Nephron (organoid): Measurements from ENCODE around the gene PAGE1.
"Not testable (repeated sequence)": the region's sequence is repeated elsewhere in the genome, so short reads cannot be mapped to it uniquely, and the experiment has no call there.

Experiments
- H3K27ac Mint-ChIP-seq, 3 experiments: 2 replicates each; pipeline ENCODE4 v1.8.0; 2020; ENCODE audit warnings: mixed read lengths in 3 of 3, mild to moderate bottlenecking in 2 of 3, moderate library complexity in 1 of 3
- H3K27me3 Mint-ChIP-seq: 2 replicates; pipeline ENCODE4 v1.8.0; 2021; ENCODE audit warnings: low read depth, mild to moderate bottlenecking, moderate library complexity, mixed read lengths
- H3K36me3 Mint-ChIP-seq: 2 replicates; pipeline ENCODE4 v1.8.0; 2020; ENCODE audit warnings: low read depth, mixed read lengths
- H3K4me1 Mint-ChIP-seq: 2 replicates; pipeline ENCODE4 v1.8.0; 2020; ENCODE audit warnings: mixed read lengths
- H3K4me3 Mint-ChIP-seq, 3 experiments: 2 replicates each; pipeline ENCODE4 v1.8.0; 2020; ENCODE audit warnings: mild to moderate bottlenecking in 3 of 3, mixed read lengths in 3 of 3, moderate library complexity in 2 of 3
- H3K9me3 Mint-ChIP-seq: 2 replicates; pipeline ENCODE4 v1.8.0; 2020; ENCODE audit warnings: mixed read lengths
- CTCF ChIP-seq, 3 experiments: fragments of 200-600 bp; sonication (generic); IDR thresholded peaks; one replicate each; pipeline ENCODE4 v1.5.0; 2021; ENCODE audit warnings: antibody characterized with exemption in 3 of 3; ENCODE audit not compliant: unreplicated experiment in 3 of 3

PAGE1 gene

GRCh38 chrX:49695276-49696180, at the start of gene PAGE1:
Gene PAGE1, minus strand, starts transcription at chrX:49695984. Its CDS starts 1,214 bp downstream, at chrX:49694770.
- Mint-ChIP-seq H3K4me1 (no peaks in the 10 kb centered on the region), H3K9me3 (peaks cover 13% of the 10 kb centered on the region), H3K36me3 (no peaks in the 10 kb centered on the region), H3K27me3 (peaks cover 3% of the 10 kb centered on the region), H3K27ac (no peak within 1 kb of the TSS), H3K4me3 (no peak within 1 kb of the TSS)
- no peak for TF ChIP-seq CTCF (IDR thresholded peaks at IDR 0.05; ENCODE audit: unreplicated experiment in 3 of 3)

GRCh38 chrX:49741501-49741900, 45.7 kb upstream of the PAGE1 start:
- H3K4me1 Mint-ChIP-seq, H3K4me3 Mint-ChIP-seq, H3K27me3 Mint-ChIP-seq, H3K27ac Mint-ChIP-seq, H3K9me3 Mint-ChIP-seq, H3K36me3 Mint-ChIP-seq: not testable (repeated sequence)

GRCh38 chrX:49727847-49728246, 32.1 kb upstream of the PAGE1 start:
- Mint-ChIP-seq H3K27me3 (no peaks in the 10 kb centered on the region), H3K4me1 (no peaks in the 10 kb centered on the region), H3K4me3 (no peak overlapping the region), H3K27ac (no peak overlapping the region), H3K9me3 (peaks cover 15% of the 10 kb centered on the region), H3K36me3 (no peaks in the 10 kb centered on the region)
- TF ChIP-seq CTCF (IDR thresholded peaks at IDR 0.05; ENCODE audit: unreplicated experiment in 3 of 3) = no peak

GRCh38 chrX:49726966-49727365, 31.2 kb upstream of the PAGE1 start:
- Mint-ChIP-seq H3K4me1 (no peaks in the 10 kb centered on the region), H3K27me3 (no peaks in the 10 kb centered on the region), H3K36me3 (no peaks in the 10 kb centered on the region), H3K4me3 (no peak overlapping the region), H3K27ac (no peak overlapping the region), H3K9me3 (peaks cover 15% of the 10 kb centered on the region)
- no peak for TF ChIP-seq CTCF (IDR thresholded peaks at IDR 0.05; ENCODE audit: unreplicated experiment in 3 of 3)

GRCh38 chrX:49725923-49726904, 30.4 kb upstream of the PAGE1 start:
- no peaks in the 10 kb centered on the region for H3K4me1 Mint-ChIP-seq
- H3K9me3 Mint-ChIP-seq = peaks cover 17% of the 10 kb centered on the region
- H3K36me3 Mint-ChIP-seq = no peaks in the 10 kb centered on the region

More at GRCh38 chrX:49725923-49726904, 30.4 kb upstream of the PAGE1 start:
- H3K27ac Mint-ChIP-seq = no peak overlapping the region
- no peak overlapping the region for H3K4me3 Mint-ChIP-seq
- H3K27me3 Mint-ChIP-seq = no peaks in the 10 kb centered on the region
- no peak for TF ChIP-seq CTCF (IDR thresholded peaks at IDR 0.05; ENCODE audit: unreplicated experiment in 3 of 3)
